Ovary (tissue), 9 donors: ENCODE results near the gene MYRIP. TPM values are rescaled to one million over a fixed set of nuclear protein-coding genes. Genes with fewer than 3 reads are reported as not detected.

Experiments used
- DNase-seq, 5 donors: peaks; one replicate each; pipeline ENCODE4 v3.0.0-alpha.2; 2019 to 2020
- H3K27ac ChIP-seq, 2 donors: fragments of 200-600 bp; one replicate each; pipeline versions ENCODE4 v1.5.1 to v1.8.0; 2019 to 2022
- H3K27me3 ChIP-seq: fragments of 200-600 bp; one replicate; pipeline ENCODE4 v1.8.0; 2022
- H3K36me3 ChIP-seq: fragments of 200-600 bp; sonication (generic); one replicate; pipeline ENCODE4 v1.5.1; 2019
- H3K4me1 ChIP-seq: one replicate; pipeline ENCODE4 v1.8.1; 2013; ENCODE audit warnings: mild to moderate bottlenecking, moderate library complexity; ENCODE audit not compliant: insufficient read depth
- H3K4me3 ChIP-seq: fragments of 200-600 bp; sonication (generic); one replicate; pipeline ENCODE4 v1.5.1; 2017
- H3K9me3 ChIP-seq, 2 donors: fragments of 200-600 bp in 1 of 2; sonication (generic) in 1 of 2; one replicate each; pipeline versions ENCODE4 v1.5.1 to v1.8.1; 2013 to 2019; ENCODE audit warnings: mild to moderate bottlenecking in 1 of 2, moderate library complexity in 1 of 2
- CTCF ChIP-seq, 3 donors: fragments of 450-650 bp in 2 of 3; fragments of 200-600 bp in 1 of 3; IDR thresholded peaks; one replicate each; pipeline versions ENCODE4 v1.5.1 to v1.8.0; 2016 to 2022; ENCODE audit warnings: antibody characterized with exemption in 3 of 3, mild to moderate bottlenecking in 1 of 3
- EP300 ChIP-seq: sonication (generic); formaldehyde crosslinking; IDR thresholded peaks from one replicate; pipeline ENCODE4 v1.6.1; 2017; ENCODE audit warnings: antibody characterized with exemption
- POLR2A ChIP-seq: fragments of 450-650 bp; IDR thresholded peaks from one replicate; pipeline ENCODE4 v1.6.1; 2017; ENCODE audit warnings: antibody characterized with exemption, mild to moderate bottlenecking, moderate library complexity
- WGBS, 3 donors: extraction: QIAGEN DNeasy Blood & Tissue Kit in 1 of 3; methylation state at CpG; one replicate each; pipeline versions ENCODE4 v1.1.5 to v1.1.7; 2013 to 2017; 5-methylcytosine and 5-hydroxymethylcytosine counted together
- intact Hi-C, 4 donors: fragments of 100-400 bp; cut with DNase I; formaldehyde crosslinking; loops; one replicate each; pipeline versions ENCODE4 v1.11.0 to v1.15.1; 2022 to 2023
- polyA plus RNA-seq, 2 donors: library from polyadenylated mRNA; stranded (reverse); fragments of 200-250 nt in 1 of 2; fragments of 350-450 nt in 1 of 2; fragmentation: Illumina TruSeq in 1 of 2; extraction: RNeasy Lipid Tissue Mini Kit (QIAGEN cat#74804) in 1 of 2; gene quantifications; one replicate each; pipeline ENCODE4 v1.2.3, GENCODE V29; 2013 to 2014
- total RNA-seq, 7 donors: library from RNA; depleted of rRNA in 2 of 7; stranded (reverse); fragments of >200 nt in 2 of 7; fragmentation: NEBNext Ultra II Directional in 3 of 7; extraction: Animal tissue kit (Norgen Biotek cat#: 25700) in 3 of 7; gene quantifications; one replicate each; pipeline versions ENCODE4 v1.1.0 to v1.2.4, GENCODE V29; 2016 to 2023
- donor health status: DM: no; HTN: no; CAD: no; lungs with moderate emphysema.
- donor health status: DM: no; HTN: no; CAD: no.
- donor health status: Bipolar disorder and iron deficiency.
- donor health status: DM: yes; HTN: yes; CAD: no.
- donor health status: DM: no; HTN: no; CAD: no.
- donor health status: DM: yes; HTN: yes; CAD: no.

Gene MYRIP
- total and polyA plus RNA-seq, 9 donors, result 2.8 to 8.4 (median 4.5) TPM

GRCh38 chr3:40243056-40243455, 433.6 kb downstream of the MYRIP start:
- Histone ChIP-seq H3K9me3 (no peaks in the 10 kb centered on the region), H3K27me3 (no peaks in the 10 kb centered on the region), H3K4me3 (no peak overlapping the region), H3K27ac (no peak overlapping the region), H3K4me1 (no peaks in the 10 kb centered on the region), H3K36me3 (no peaks in the 10 kb centered on the region)
- WGBS, 3 donors, result 0 to 92% (median 55%) methylated on average over 1 of the region's 1 CpG
- intact Hi-C loops, result no loop called here
- no peak for TF ChIP-seq POLR2A
- TF ChIP-seq CTCF (IDR thresholded peaks at IDR 0.05), result no peak
- TF ChIP-seq EP300, result no peak
- no peak for DNase-seq

- 92 to 96% (median 93%) methylated on average over 6 of the region's 6 CpGs for WGBS, 3 donors
- TF ChIP-seq POLR2A (no peak), CTCF (IDR thresholded peaks at IDR 0.05) (no peak), EP300 (no peak)
- H3K27me3 ChIP-seq, result no peaks in the 10 kb centered on the region
- DNase-seq, result no peak
- intact Hi-C loops, result no loop called here
- H3K4me1 ChIP-seq, result no peaks in the 10 kb centered on the region
- H3K27ac ChIP-seq, result no peak overlapping the region
- H3K36me3 ChIP-seq, result no peaks in the 10 kb centered on the region
- no peaks in the 10 kb centered on the region for H3K9me3 ChIP-seq
- H3K4me3 ChIP-seq, result no peak overlapping the region
These were observed 438.5 kb downstream of the MYRIP start for GRCh38 chr3:40247714-40248454.

- Histone ChIP-seq H3K4me1 (no peaks in the 10 kb centered on the region), H3K27ac (no peak overlapping the region), H3K27me3 (no peaks in the 10 kb centered on the region), H3K36me3 (no peaks in the 10 kb centered on the region), H3K9me3 (no peaks in the 10 kb centered on the region), H3K4me3 (no peak overlapping the region)
- no peak for TF ChIP-seq EP300
- DNase-seq, result no peak
- intact Hi-C loops, result no loop called here
These were observed 439.2 kb downstream of the MYRIP start for GRCh38 chr3:40248591-40248990.

- DNase-seq, result no peak
- 86 to 94% (median 92%) methylated on average over 3 of the region's 3 CpGs for WGBS, 3 donors
- no peak overlapping the region for H3K27ac ChIP-seq
- H3K4me1 ChIP-seq, result no peaks in the 10 kb centered on the region
- no peaks in the 10 kb centered on the region for H3K36me3 ChIP-seq
- no peak overlapping the region for H3K4me3 ChIP-seq
- H3K27me3 ChIP-seq, result no peaks in the 10 kb centered on the region
- intact Hi-C loops, result no loop called here
- no peaks in the 10 kb centered on the region for H3K9me3 ChIP-seq
- TF ChIP-seq POLR2A (no peak), CTCF (IDR thresholded peaks at IDR 0.05) (no peak), EP300 (no peak)
These were observed 439.8 kb downstream of the MYRIP start for GRCh38 chr3:40249168-40249567.

- Histone ChIP-seq H3K36me3 (no peaks in the 10 kb centered on the region), H3K9me3 (no peaks in the 10 kb centered on the region), H3K27me3 (no peaks in the 10 kb centered on the region), H3K4me1 (no peaks in the 10 kb centered on the region), H3K27ac (no peak overlapping the region), H3K4me3 (no peak overlapping the region)
- intact Hi-C loops, result no loop called here
- WGBS, 3 donors, result 90 to 94% (median 91%) methylated on average over 2 of the region's 2 CpGs
- TF ChIP-seq POLR2A (no peak), CTCF (IDR thresholded peaks at IDR 0.05) (no peak), EP300 (no peak)
- DNase-seq, result no peak
These were observed 445.1 kb downstream of the MYRIP start for GRCh38 chr3:40254491-40254890.
